Daoy (cell line): ENCODE measurements around the gene DPP9. TPM values are rescaled to one million over a fixed set of nuclear protein-coding genes. Genes with fewer than 3 reads are reported as not detected.

Experiments used
- DNase-seq: peaks from one replicate; pipeline ENCODE4 v3.0.0-alpha.2; 2015; ENCODE audit warnings: low read depth
- total RNA-seq: library from RNA; depleted of rRNA; stranded (reverse); fragments of >200 nt; shearing (Covaris generic); gene quantifications from 2 replicates; pipeline ENCODE4 v1.2.3, GENCODE V29; 2014

The DPP9 gene
- total RNA-seq, 1 experiment from 2014 or later: 77.1 TPM

GRCh38 chr19:4709440-4710280, 14.0 kb downstream of the DPP9 start:
- no peak for DNase-seq

DNA sequence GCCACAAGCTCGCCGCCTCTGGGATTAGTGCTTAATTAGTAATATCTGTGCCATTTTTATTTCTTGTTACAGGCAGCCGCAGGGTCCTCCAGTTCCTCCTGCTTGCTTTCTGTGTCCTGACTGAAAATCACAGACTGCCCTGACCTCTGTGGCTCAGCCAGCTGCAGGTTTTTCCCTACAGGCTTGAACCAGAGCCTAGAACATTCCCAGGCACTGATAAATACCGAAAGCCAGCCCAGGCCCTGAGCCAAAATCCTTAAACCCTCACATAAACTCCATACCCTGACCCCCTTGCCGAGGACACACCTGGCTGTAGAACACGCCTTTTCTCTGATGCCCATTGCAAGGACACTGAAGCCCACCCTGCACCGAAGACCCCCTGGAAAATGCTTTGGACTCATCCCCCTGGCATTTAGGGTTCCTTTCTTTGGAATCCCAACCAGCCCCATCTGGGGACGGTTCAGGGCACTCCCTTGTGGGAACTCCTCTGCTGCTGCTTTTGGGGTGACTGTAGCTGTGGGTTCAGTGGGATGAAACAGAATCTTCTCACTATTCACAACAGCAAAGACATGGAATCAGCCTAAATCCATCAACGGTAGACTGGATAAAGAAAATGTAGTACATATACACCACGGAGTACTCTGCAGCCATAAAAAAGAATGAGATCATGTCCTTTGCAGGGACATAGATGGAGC, 15.5 kb downstream of the DPP9 start:
- DNase-seq: no peak

GRCh38 chr19:4707322-4707721, 16.3 kb downstream of the DPP9 start:
- DNase-seq: no peak

GRCh38 chr19:4705413-4706131, 18.1 kb downstream of the DPP9 start:
- DNase-seq: no peak

GRCh38 chr19:4704317-4704673, 19.3 kb downstream of the DPP9 start:
- no peak for DNase-seq

GRCh38 chr19:4703671-4704316, 19.8 kb downstream of the DPP9 start:
- no peak for DNase-seq

GRCh38 chr19:4702764-4703163, 20.9 kb downstream of the DPP9 start:
- DNase-seq: no peak

DNA sequence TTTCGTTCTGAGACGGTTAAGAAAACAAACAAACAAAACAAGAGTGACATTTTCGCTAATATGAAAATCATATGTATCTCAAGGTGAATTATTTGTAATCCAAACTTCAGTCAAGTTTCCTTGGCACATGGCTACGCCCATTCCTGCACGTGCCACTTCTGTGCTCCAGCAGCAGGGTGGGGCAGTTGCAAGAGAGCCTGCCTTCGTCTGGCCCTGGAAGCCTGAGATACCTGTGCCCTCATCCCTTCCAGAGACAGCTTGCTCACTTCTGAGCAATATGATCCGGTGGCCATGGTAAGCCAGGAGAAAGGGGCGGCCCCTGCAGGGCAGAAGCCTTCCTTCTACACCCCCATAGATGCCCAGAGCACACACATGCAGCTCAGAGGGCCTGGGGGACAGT, 22.1 kb downstream of the DPP9 start:
- DNase-seq: no peak

- DNase-seq: no peak
Observed at GRCh38 chr19:4700693-4700970, 23.0 kb downstream of the DPP9 start.

DNA sequence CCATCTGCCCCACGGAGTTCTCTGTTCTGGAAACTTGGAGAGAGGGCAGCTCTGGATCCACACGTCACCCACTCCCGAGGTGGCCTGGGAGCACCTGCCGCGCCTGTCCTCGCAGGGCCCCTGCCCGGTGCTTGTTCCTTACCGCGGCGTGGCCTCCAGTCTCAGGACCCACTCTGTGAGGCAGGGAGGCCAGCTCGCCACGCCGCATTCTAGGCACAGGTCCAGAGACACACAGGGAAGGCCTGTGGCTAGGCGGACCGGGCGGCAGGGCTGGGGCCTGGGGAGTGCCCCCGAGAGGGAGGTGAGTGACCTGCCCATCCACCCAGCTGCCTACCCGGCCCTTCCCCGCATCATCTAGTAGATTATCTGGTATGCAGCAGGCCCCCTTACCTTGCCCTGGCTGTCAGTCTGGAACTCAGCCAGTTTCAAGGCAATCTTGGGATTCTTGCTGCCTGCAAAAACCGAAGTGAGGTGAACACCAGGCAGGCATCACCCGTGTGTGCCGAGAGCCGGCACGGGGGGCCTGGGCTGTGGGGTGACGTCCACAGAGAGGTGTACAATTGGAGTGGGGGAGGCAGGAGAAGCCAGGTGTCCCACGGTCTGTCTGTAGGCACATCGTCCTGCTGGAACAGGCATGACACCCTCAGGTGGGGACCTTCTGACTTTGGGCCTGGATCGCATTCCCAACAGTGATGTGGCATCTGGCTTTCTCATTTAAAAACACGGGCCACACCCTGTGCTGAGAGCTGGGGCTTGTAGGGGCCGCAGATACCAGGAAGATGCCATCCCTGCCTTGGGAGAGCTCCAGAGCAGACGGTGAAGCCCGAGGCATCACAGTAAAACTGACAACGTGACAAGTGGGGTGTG, 23.6 kb downstream of the DPP9 start:
- DNase-seq: no peak

- no peak for DNase-seq
Observed at GRCh38 chr19:4697304-4697703, 26.3 kb downstream of the DPP9 start.

DNA sequence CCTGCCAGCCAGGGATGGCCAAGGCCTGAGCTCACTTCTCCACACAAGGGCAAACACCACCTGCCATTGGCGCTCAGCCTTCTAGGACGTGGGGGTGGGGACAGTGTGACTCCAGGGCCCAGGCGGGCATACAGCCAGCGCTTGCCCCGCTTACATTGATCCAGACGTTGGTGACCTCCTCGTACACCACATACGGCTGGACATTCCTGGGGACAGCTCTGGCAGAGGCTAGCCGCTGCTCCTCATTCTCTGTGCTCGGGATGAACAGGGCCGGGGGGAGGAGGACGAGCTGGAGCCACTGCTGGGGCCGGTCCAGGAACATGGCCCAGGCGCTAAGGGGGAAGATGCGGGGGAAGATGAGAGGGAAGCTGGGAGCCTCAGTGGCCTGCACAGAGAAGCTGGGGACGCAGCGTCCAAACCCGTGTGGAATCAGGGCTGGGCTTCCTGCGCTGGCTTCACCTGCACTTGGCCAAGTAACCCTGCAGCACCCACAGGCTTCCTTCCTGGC, 28.4 kb downstream of the DPP9 start:
- DNase-seq: no peak

- DNase-seq: peak; percentile 97
Observed at GRCh38 chr19:4694211-4694987, 29.2 kb downstream of the DPP9 start.

DNA sequence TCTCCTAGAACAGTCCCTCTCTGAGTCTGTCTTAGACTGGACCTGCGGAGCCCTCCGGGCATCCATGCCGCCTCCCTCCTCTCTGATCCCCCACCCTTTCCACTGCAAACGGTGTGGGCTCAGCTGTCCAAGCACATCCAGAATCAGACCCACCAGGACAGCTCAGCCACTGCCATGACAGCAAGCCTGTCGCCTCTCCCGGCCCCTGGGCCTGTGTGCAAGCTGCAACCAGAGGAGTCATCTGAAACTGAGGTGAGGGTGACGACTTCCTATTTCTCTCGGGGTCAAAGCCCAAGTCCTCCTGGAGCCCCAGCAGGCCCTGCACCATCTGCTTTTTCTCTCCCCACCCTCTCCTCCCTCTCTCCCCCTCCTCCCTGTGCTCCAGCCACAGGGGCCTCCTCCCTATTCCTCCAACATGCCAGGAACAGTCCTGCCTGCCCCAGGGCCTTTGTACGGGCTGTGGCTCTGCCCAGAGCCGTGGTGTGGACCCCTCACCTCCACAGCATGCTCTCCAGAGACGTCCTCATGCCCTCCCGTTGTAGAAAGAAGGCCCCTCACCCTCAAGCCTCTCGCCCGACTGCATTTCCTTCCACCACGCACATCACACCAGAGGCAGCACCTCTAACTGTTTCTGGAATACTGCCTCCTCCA, 30.0 kb downstream of the DPP9 start:
- no peak for DNase-seq

- no peak for DNase-seq
Observed at GRCh38 chr19:4693078-4693350, 30.6 kb downstream of the DPP9 start.

DNA sequence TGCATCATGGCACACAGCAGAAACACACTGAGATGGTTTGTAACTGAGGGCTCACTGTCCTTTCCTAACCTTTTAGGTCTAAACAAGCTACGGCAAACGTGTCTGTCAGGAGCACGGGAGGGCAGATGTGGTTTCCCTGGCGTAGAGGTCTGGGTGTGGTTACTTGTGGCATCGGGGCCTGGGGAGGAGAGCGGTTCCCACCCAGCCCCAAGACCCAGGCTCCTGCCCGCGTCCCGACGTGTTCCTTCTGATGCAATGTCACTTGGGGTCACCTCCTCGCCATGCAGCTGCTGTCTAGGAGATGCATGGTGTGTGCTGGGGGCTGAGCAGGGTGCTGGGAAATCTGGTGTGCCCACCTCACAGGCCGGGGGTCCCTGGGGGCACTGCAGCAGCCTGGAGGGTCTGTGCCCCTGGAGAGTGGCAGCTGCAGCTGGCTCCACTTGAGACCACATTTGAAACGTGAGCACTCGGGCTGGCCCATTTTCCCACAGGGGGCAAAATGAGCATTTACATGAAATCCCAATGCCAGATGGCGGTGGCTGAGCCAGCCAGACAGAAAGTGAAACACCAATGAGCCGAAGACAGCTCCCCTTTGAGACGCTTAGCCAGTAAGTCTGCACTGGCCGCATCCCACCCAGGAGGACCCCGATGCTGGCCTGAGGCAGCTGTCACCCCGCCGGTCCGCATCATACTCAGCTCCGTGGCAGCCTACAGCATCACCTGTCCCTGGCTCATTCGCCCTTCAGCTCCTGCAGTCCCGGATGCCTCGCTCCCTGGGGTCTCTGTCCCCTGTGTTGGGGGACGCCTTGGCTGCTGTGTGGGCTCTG, 31.2 kb downstream of the DPP9 start:
- DNase-seq: no peak

- no peak for DNase-seq
Observed at GRCh38 chr19:4691373-4691772, 32.3 kb downstream of the DPP9 start.

DNA sequence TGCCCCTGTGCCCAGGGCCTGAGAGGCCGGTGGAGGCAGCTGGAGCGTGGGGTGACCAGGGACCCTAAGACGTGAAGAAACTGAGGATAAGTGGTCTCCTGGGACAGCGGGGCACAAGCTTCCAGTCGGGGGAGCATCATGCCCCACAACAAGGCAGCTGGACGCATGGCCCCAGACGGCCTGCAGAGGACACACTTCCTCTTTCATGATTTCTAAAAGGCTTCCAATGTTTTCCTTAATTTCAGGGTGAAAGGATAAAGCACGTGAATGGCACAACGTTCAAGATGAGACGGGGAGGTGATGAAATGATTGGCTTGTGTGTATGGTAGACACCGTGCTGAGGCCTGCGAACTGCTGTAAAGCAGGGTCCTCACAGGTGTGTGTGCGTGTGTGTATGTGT, 33.3 kb downstream of the DPP9 start:
- DNase-seq: no peak

DNA sequence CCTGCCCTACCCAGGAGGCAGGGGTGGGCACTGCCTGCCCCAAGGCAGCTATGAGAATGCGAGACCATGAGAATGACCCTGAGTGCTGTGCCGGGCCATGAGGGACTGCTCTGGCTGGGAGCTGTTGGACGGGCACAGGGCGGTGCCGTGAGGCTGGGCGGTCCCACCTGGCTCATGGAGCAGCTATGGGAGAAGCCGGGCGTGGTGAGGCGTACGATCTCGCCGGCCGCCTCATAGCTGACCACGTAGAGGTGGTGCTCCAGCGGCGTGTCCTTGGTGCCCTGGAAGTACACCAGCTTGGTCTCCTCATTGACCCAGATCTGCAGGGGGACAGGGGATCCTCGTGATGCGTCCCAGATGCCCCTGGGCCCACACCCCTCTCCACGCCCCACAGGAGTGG, 34.2 kb downstream of the DPP9 start:
- no peak for DNase-seq
